Stimulated activated CD8-positive, alpha-beta memory T cell treated with anti-CD3 and anti-CD28 coated beads, Interleukin-2, amount 100 ng/mL, for 1 hour (primary cell): Measurements from ENCODE around the gene HORMAD2.

Experiments used
- DNase-seq, 2 donors: peaks; one replicate each; pipeline ENCODE4 v3.0.0-alpha.2; 2020; ENCODE audit warnings: low read depth in 2 of 2

Gene HORMAD2

DNA sequence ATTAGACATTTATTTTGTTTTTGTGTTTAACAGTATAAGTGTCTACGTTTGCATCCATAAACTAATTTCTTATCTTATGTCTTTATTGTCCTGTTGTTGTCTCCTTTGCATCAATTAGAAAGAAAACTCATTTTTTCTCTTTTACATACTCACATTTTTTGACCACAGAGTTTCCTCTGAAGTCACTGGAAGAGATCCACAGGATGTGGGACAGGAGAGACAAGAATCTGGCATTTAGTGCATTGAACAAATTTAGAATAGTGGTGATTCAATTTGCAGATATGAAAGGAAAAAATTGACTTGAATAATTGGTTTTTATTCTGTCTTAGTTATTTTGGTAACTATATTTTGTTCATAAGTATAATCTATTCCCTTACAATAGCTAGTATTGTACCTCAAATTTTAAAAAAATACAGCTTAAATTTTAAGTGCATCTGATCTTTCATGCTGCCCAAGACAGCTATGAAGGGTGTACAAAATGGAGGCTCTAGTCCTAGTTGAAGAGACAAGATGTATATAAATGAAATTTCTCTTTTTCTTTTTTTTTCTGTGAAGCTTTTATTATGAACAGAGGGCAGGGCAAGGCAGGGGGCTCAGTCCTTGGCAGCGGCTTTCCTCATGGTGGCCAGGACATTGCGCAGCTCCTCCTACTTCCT, 24.4 kb downstream of the HORMAD2 start:
- no peak for DNase-seq

DNA sequence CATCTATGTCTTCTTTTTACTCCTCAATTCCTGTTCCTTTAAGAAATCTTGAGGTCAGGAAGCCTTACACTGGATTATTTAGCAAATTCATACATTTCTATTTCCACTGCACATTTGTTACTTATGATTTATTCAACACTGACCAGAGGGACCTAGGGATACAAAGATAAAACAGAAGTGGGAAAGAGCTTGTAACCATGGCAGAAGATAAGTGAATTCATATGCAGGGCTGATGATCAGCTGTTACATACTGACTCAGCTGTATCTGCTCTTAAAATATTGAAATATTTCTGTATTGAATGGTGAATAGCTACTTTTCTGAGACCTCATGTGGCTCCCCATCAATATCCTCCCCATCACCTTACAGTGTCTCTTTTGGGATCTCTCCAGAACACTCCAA, 25.2 kb downstream of the HORMAD2 start:
- no peak for DNase-seq

DNA sequence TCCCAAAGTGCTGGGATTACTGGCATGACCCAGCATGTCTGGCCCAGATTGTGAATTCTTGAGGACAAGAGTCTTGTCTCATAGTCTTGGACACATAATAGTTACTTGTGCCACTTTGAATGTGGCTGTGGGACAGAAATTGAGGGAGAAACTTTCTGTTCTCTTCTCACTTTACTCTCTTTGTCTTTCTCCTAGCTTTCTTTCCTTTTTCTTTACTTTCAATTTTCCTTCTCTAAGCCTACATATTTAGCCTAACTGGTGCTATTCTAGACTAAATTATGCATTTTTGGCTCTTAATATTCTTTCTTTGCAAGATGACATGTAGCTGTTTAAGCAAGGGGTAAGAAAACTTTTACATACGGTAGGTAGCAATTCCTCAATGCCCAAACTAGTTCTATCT, 33.2 kb downstream of the HORMAD2 start:
- no peak for DNase-seq

DNA sequence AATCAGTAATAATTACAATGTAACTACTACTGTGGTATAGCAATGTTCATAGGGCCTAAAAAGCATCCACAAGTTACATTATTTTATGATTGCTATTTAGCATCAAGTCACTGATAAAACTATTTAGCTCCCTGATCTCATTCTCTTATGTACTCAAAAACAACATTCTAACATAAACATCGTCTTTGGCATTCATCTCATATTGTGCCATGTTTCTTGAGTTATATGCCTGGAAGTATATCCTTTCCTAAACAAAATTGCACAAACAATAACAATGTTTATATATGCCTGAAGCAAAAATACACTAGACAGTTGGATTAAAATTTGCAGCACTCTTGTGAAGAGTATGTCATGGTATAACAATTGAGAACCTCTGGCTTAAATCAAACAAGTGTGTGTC, 34.1 kb downstream of the HORMAD2 start:
- DNase-seq = no peak

DNA sequence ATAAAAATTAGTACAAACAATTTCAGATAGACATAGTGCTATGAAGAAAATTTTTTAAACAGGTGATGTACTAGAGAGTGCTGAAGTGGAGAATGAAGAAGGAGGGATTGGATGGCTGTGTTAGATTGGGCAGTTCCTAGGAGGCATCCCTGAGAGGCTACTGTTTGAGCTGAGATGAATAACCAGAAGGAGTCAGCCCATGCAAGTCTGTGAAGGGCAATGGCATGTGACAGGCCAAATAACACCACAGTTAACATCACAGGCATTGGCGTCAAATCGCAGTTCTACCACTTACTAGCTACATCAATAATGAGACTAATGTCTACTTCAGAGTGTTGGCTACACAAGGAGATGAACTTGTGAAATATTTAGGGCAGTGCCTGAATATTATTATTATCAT, 35.4 kb downstream of the HORMAD2 start:
- DNase-seq = no peak

DNA sequence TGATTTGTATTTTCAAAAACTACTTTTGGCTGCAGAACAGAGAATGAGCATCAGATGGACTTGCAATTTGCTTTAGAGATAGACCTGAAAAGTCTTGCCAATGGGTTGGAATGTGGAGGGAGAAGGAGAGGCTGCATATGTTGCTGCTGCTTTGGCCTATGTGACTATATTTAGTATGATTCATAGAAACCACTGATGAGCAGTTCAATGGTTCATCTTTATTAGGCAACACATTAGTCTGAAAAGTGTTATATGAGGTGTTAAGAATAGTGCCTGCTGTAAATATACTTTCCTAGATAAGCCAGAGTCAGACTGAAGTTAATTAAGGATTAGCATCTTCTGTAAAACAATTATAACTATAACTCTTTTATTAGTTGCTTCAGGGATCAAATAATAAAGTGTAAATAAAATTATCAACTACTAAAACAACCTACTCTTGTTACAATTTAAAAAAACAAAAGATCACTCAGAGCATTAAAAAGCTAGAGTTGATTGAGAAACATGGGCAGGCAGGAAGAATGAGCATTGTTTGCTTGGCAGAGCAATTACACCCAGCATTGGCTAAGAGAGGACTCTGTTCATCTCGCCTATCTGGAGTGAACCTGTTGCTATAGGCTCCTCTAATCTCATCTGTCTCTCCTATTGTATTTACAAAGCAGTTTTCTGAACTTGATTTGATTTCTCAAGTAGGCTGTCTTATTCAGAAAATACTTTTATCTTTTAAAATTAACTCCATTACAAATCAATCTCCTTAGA, 36.3 kb downstream of the HORMAD2 start:
- DNase-seq = no peak

DNA sequence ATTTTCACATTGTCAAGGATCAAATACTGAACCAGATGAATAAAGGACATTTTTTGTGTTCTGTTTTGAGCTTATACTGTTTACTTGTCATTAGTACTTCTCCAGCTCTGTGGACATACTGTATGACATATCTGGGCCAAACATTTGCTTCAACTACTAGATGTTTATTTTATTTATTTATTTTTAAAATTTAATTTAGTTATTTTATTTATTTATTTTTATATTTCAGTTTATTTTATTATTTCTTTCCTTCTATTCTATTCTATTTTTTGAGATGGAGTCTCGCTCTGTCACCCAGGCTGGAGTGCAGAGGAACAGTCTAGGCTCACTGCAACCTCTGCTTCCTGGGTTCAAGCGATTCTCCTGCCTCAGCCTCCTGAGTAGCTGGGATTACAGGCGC, 37.0 kb downstream of the HORMAD2 start:
- DNase-seq = no peak

DNA sequence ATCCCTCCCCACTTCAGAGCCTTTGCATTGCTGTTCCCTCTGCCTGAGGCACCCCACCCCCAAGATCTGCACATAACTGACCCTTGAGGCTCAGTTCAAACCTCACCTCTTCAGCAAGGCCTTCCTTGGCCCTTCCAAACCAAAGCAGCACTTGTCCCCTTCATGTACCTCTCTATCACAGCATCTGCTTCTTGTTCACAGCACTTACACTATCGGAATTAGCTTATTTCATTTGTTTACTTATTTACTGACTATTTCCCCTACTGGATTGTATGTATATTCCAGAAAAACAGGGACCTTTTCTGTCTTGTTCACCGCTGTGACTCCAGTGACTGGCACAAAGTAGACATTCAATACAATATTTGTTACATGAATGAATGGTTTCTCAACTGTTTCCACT, 38.0 kb downstream of the HORMAD2 start:
- DNase-seq = no peak

DNA sequence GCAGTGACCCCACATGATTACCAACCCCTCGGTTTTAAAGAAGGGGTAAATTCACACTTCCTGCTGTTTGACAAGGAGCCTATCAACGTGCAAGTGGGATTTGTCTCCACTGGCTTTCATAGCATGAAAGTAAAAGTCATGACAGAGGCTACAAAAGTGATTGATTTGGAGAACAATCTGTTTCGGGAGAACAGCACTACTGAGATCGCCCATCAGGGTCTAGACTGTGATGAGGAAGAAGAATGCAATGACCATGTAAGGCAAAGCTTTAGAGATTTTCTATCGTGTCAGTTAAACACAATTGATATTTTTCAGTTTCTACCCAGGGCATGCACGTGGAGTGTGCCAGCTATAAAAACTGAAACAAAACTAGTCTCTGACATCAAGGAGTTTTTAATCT, 41.7 kb downstream of the HORMAD2 start:
- no peak for DNase-seq

DNA sequence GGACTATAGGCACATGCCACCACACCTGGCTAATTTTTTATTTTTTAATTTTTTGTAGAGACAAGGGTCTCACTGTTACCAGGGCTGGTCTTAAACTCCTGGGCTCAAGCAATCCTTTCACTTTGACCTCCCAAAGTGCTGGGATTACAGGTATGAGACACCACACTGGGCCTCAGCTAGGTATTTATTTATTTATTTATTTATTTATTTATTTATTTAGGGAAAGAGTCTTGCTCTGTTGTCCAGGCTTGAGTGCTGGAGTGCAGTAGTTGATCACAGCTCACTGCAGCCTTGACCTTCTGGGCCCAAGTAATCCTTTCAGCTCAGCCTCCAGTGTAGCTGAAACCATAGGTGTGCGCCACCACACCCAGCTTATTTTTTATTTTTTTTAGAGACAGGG, 43.2 kb downstream of the HORMAD2 start:
- no peak for DNase-seq

DNA sequence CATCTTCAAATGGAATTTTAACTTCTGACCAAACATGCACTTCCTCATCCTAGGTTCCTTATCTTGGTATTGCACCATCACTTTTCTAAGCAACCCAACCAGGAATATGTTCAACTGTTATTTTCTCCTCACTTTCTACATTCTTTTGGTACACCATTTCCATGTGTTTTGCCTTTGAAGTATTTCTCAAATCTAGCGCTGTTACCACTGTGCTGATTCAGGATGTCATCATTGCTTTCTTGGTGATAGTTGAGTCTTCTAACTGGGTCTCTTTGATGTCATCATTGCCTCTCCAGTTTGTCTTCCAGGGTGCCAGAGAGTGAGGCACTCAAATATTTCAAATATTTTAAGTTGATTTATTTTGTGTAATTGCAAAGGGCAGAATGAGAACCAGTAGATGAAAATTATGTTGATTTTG, 47.5 kb downstream of the HORMAD2 start:
- no peak for DNase-seq

DNA sequence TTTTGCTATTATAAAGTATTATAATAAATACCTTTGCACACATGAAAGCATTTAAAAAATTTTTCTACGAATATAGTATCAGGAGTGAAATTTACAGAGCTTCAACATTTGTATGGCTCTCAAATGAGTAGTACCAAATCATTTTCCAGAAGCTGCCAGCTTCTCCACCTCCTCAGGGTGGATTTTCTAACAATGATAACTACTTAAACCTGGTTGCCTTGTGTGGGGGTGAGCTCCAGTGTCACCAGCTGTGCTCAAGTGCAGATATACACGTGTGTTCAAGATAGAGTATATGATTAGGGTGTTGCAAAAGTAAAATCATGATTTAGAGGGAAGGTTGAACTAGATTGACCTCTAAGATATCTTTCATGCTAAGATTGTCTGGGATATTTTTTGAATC, 48.2 kb downstream of the HORMAD2 start:
- DNase-seq = no peak

DNA sequence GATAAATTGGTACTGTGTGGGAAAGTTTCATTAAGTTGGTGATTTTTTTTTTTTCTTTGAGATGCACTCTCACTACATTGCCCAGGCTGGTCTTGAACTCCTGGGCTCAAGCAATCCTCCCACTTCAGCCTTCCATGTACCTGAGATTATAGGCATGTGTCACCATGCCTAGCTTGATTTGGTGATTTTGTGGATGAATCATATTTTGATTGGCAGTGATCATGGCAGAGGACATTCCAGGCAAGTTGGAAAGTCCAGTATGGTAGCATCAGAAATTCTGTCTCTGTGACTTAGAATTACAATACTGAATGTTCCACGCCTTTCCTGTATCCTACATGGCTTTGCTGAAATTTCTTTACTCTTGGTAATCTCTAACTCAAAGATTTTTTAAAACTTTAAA, 49.4 kb downstream of the HORMAD2 start:
- no peak for DNase-seq

DNA sequence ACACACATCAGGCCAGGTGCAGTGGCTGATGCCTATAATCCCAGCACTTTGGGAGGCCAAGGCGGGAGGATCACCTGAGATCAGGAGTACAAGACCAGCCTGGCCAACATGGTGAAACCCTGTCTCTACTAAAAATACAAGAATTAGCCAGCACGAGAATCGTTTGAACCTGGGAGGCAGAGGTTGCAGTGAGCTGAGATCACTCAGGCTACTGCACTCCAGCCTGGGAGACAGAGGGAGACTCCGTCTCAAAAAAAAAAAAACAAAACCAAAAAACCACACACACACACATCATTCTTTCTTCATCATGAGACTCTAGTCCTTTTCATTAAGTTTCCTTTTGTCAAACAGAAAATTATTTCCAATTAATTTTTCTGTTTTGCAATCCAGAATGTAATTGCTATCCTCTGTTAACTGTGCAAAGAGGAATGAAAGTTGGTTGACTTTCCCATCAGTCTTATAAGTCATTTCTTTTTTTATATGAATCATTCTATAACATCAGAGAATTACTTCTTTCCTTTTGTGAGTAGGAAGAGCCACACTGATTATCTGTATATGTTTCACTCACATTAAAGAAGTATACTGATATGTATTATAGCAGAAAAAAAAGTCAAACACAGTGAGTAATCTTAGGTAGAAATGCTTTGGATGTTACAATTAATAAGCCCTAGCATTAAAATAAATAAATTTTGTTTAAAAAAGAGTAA, 52.2 kb downstream of the HORMAD2 start:
- DNase-seq = no peak

DNA sequence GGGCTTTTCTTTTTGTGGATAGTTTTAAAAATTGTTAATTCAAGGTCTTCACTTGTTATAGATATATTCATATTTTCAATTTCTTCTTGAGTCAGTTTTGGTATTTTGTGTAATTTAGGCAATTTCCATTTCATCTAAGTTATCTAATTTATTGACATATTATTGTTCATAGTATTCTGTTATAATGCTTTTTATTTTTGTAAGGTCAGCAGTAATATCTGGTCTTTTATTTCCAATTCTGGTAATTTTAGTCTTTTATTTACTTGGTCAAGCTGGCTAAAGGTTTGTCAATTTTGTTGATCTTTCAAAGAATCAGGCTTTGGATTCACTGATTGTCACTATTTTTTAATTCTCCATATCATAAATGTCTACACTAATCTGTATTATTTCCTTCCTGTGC, 60.1 kb downstream of the HORMAD2 start:
- no peak for DNase-seq

DNA sequence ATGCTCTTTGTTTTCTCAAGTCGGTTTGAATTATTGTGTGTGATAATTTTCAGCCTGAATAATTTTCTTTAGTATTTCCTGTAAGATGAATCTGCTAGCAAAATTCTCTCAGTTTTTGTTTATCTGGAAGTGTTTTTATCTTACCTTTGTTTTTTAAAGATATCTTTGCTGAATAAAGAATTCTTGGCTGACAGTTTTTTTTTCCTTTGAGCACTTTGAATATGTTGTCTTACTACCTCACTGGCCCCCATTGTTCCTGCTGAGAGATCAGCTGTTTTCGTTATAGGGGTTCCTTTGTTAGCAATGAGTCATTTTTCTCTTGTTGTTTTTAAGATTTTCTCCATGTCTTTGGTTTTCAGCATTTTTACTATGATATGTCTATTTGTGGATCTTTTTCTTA, 63.0 kb downstream of the HORMAD2 start:
- no peak for DNase-seq

DNA sequence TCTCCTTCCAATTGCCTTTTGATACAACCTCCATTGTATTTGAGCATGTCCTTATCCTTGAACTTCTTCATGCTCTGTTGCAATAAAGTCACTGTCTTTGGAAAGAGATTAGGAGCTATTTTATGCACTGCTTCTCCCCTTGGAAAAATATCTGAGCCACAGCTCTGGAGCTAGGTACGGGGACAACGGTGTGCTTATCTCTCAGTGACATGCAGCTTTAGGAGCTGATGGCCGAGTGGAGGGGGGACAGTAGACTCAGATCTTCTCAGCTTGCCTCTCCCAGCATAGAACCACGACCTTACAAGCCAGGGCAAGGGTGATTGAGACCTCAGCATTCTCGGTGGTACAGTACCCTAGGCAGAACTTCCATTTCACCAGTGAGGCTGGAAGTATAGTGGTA, 64.1 kb downstream of the HORMAD2 start:
- no peak for DNase-seq

DNA sequence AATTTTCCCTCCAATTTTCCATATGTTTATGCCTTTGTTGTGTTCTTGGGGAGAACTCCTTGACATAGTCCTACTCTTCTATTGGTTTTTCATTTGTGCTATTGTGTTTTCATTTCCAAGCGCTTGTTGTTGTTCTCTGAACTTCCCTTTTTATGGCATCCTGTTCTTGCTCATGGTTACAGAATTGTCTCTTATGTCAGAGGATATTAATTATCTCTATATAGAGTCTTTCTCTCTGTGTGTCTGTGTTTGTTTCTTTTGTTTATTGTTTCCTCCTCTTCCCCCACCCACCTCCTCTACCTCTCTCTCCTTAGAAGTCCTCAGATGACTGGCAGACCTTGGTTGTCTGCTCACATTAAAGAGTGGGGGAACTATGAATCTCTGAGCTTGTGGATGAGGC, 69.9 kb downstream of the HORMAD2 start:
- no peak for DNase-seq

DNA sequence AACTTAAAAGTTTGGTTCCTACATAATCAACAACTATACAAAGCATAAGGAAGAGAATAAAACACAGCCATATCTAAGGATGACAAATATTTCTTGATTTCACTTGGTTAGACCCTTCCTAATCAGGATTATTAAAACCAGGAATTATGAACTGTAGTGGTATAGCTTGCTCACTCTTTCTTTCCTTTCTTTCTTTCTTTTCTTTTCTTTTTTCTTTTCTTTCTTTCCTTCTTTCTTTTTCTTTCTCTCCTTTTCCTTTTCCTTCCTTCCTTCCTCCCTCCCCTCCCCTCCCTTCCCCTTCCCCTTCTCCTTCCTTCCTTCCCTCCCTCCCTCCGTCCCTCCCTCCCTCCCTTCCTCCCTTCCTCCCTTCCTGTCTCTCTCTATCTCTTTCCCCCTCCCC, 78.0 kb downstream of the HORMAD2 start:
- no peak for DNase-seq

DNA sequence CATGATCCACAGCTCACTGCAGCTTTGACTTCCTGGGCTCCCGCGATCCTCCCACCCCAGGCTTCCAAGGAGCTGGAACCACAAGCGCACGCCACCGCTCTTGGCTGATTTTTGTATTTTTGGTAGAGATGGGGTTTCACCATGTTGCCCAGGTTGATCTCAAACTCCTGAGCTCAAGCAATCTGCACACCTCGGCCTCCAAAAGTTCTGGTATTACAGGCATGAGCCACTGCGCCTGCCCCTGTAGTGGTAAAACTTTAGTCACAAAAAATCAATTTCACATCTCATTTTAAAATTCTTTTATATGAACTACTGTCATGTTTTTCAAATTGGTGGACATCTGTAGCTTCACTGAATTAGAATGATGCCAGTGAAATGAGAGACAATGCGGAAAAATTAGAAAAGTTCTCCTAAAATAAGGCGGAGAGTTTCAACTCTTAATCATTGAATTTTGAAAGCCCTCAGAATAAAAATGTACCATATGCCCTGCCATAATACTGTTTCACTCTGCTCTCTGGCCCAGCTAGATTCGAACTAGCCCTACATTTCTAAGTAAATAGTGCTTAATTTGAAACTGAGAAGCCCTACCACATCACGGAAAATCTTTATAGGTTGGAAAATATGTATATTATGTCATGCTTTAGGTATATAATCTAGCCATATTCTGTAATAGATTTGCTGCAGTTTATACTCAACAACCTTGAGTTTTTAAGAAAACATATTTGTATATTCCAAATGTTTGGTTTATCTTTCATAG, 78.7 kb downstream of the HORMAD2 start:
- no peak for DNase-seq

DNA sequence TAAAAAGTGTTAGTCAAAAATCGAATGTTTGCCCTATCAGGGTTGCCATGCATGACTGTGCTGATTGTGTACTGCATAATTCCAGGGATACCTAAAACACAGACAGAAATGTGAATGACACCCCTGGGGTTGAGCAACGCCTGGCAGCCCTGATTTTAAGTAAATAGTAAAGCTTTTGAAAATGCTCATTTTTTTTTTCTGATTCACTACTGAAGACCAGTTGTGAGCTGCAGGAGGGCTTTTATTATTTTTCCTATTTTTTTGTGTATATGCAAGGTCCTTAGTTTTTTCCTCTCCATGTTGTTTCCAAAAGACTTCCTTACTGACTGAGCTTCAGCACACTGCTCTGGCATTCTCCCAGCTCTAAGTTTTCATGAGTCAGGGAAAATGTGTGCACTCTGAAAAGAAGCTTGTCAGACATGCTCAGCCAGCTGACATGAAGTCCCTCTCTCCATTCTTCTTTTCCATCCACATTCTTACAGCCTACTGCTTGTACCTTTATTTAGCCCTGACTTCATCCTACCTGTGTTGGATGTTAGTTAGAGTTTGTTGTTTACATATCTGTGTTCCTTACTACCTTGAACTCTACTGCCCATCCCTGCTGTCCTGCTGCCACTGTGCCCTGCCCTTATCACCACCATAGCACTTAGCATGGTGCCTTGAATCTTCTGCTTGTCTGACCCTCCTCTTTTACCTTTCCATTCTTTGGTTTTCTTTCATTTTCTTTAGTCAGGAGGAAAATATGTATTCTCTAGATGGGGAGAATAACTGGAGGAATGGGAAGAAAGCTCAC, 79.5 kb downstream of the HORMAD2 start:
- DNase-seq = no peak

DNA sequence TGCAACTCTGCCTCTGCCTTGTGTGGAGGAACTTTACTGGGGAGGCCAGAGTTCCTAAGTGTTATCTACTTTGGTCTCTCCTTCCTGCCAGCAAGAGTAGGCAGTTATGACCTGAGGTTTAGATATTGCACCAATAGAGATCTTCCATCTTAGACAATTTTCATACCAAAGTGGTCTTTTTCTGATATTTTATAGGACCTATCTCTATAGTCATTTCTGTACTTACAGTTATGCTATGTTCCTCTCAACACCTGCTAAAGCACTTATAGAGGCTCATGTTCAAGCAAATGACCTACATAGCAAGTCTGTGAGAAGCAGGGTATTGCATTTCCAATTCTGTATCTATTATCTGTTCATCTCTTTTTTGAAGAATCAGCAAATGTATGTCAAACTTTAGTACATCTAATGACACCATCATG, 80.8 kb downstream of the HORMAD2 start:
- no peak for DNase-seq
